GM12878 (cell line): Measurements from ENCODE around the gene RETREG2. TPM values are rescaled to one million over a fixed set of nuclear protein-coding genes. Genes with fewer than 3 reads are reported as not detected.

Source experiments
- BCL11A ChIP-seq: IDR thresholded peaks from 2 replicates; pipeline ENCODE4 v1.6.1; 2011; ENCODE audit warnings: low read depth, low read length
- E2F8 ChIP-seq: fragments of 450-650 bp; IDR thresholded peaks from 2 replicates; pipeline ENCODE4 v1.6.1; 2018; ENCODE audit warnings: mild to moderate bottlenecking, low read depth, moderate library complexity; ENCODE audit not compliant: partially characterized antibody
- ELK1 ChIP-seq: IDR thresholded peaks from 2 replicates; pipeline ENCODE4 v1.6.1; 2012; ENCODE audit warnings: low read depth, low read length, improper control_type of control experiment
- HSF1 ChIP-seq: fragments of 150-350 bp; IDR thresholded peaks from 2 replicates; pipeline ENCODE4 v1.6.1; 2014; ENCODE audit warnings: mild to moderate bottlenecking, low read depth, low read length
- IRF5 ChIP-seq: fragments of 450-650 bp; IDR thresholded peaks from 2 replicates; pipeline ENCODE4 v1.6.1; 2017; ENCODE audit warnings: borderline replicate concordance
- NR2F1 ChIP-seq: fragments of 450-650 bp; conservative IDR thresholded peaks from 2 replicates; pipeline ENCODE4 v1.6.1; 2017; ENCODE audit warnings: mild to moderate bottlenecking
- PRDM15 ChIP-seq: fragments of 450-650 bp; formaldehyde crosslinking; IDR thresholded peaks from 2 replicates; pipeline ENCODE4 v1.4.0; 2020; ENCODE audit warnings: mild to moderate bottlenecking, moderate library complexity
- SIN3A ChIP-seq: IDR thresholded peaks from 2 replicates; pipeline ENCODE4 v1.6.1; 2012; ENCODE audit warnings: low read depth, low read length, improper control_type of control experiment
- SREBF1 ChIP-seq: IDR thresholded peaks from 2 replicates; pipeline ENCODE4 v1.6.1; 2012; ENCODE audit warnings: mild to moderate bottlenecking, low read length
- ZNF592 ChIP-seq: fragments of 450-650 bp; IDR thresholded peaks from 2 replicates; pipeline ENCODE4 v1.6.1; 2017; ENCODE audit warnings: mild to moderate bottlenecking, moderate library complexity
- ZZZ3 ChIP-seq: IDR thresholded peaks from 2 replicates; pipeline ENCODE4 v1.6.1; 2011; ENCODE audit warnings: low read depth; ENCODE audit not compliant: control insufficient read depth, insufficient read length
- polyA plus RNA-seq, 11 experiments: library from polyadenylated mRNA; depleted of rRNA in 4 of 11; unstranded in 6 of 11; stranded (reverse) in 5 of 11; fragments of >200 nt; fragmentation: Nextera tagmentation in 4 of 11; fragmentation: Illumina TruSeq in 1 of 11; extraction: Ambion mirVana in 4 of 11; extraction: Trizol in 1 of 11; gene quantifications; 1 replicate in 1 of 11; 2 replicates in 10 of 11; pipeline versions ENCODE4 v1.2.1 to v1.2.3, GENCODE V29; 2011 to 2016; ENCODE audit warnings: inconsistent platforms in 2 of 11, missing spikeins in 2 of 11, low read depth in 1 of 11
- total RNA-seq, 4 experiments: library from RNA; depleted of rRNA in 3 of 4; stranded (reverse); fragments of >200 nt in 3 of 4; fragmentation: Illumina TruSeq in 1 of 4; extraction: Trizol in 1 of 4; gene quantifications; 2 replicates each; pipeline versions ENCODE4 v1.2.1 to v1.2.3, GENCODE V29; 2013 to 2021

The RETREG2 gene
- total and polyA plus RNA-seq, 10 of the 15 experiments (the other 5 are each of a cell fraction or from before 2014, with no cell fraction given): 10.1 to 72.0 (median 28.3) TPM

GRCh38 chr2:219229305-219230058 is 51.4 kb downstream of the RETREG2 start, which contains the start of the genes ANKZF1 and ATG9A (continued):
- TF ChIP-seq ZNF592: 0 out of 2 replicates have a peak, but pooled peaks have one; percentile 21
- no peak; the same call in 1 of the 2 replicates for TF ChIP-seq NR2F1
- TF ChIP-seq E2F8: no peak
- TF ChIP-seq ZZZ3: no peak
- no peak for TF ChIP-seq HSF1
- no peak for TF ChIP-seq ELK1
- peak; percentile 89 for TF ChIP-seq SIN3A
- TF ChIP-seq PRDM15: no peak
- TF ChIP-seq SREBF1: no peak
- no peak for TF ChIP-seq IRF5
- TF ChIP-seq BCL11A: 0 out of 2 replicates have a peak, but pooled peaks have one; percentile 13
